HG02840 (cell line): ENCODE results near the gene DISC1.

Source experiments
- ATAC-seq: cut with Tn5 transposase; IDR thresholded peaks from one replicate; pipeline ENCODE4 v1.9.1; 2021; ENCODE audit warnings: mild to moderate bottlenecking, moderate library complexity, moderate number of reproducible peaks; ENCODE audit not compliant: unreplicated experiment, low FRiP score

DISC1 gene

GRCh38 chr1:231839999-231840398 is 213.4 kb downstream of the DISC1 start:
- ATAC-seq = no peak

GRCh38 chr1:231841616-231842344 is 215.2 kb downstream of the DISC1 start:
- ATAC-seq = no peak

- no peak for ATAC-seq
These were observed 215.9 kb downstream of the DISC1 start for GRCh38 chr1:231842441-231842840.

- no peak for ATAC-seq
These were observed 218.5 kb downstream of the DISC1 start for GRCh38 chr1:231844986-231845502.

- ATAC-seq = no peak
These were observed 221.2 kb downstream of the DISC1 start for GRCh38 chr1:231847612-231848397.

- no peak for ATAC-seq
These were observed 223.4 kb downstream of the DISC1 start for GRCh38 chr1:231849981-231850380.

GRCh38 chr1:231850786-231851185 is 224.2 kb downstream of the DISC1 start:
- ATAC-seq = no peak

GRCh38 chr1:231853588-231854207 is 227.1 kb downstream of the DISC1 start:
- no peak for ATAC-seq

GRCh38 chr1:231855361-231855760 is 228.8 kb downstream of the DISC1 start:
- no peak for ATAC-seq

GRCh38 chr1:231855926-231856325 is 229.3 kb downstream of the DISC1 start:
- no peak for ATAC-seq

GRCh38 chr1:231856426-231856825 is 229.8 kb downstream of the DISC1 start:
- ATAC-seq = no peak

GRCh38 chr1:231856894-231857293 is 230.3 kb downstream of the DISC1 start:
- ATAC-seq = no peak

- no peak for ATAC-seq
These were observed 231.1 kb downstream of the DISC1 start for GRCh38 chr1:231857609-231858135.

- ATAC-seq = no peak
These were observed 233.9 kb downstream of the DISC1 start for GRCh38 chr1:231860221-231861088.

- no peak for ATAC-seq
These were observed 235.2 kb downstream of the DISC1 start for GRCh38 chr1:231861541-231862481.

GRCh38 chr1:231862611-231863010 is 236.0 kb downstream of the DISC1 start:
- no peak for ATAC-seq

- ATAC-seq = no peak
These were observed 238.7 kb downstream of the DISC1 start for GRCh38 chr1:231865331-231865730.

GRCh38 chr1:231866392-231867331 is 240.1 kb downstream of the DISC1 start:
- ATAC-seq = no peak
